Renal cortex interstitium (tissue), 11 donors: ENCODE results near the gene LTBP1. TPM values are rescaled to one million over a fixed set of nuclear protein-coding genes. Genes with fewer than 3 reads are reported as not detected.

ENCODE experiments used
- DNase-seq, 11 donors: peaks; one replicate each; pipeline ENCODE4 v3.0.0-alpha.2; 2013; ENCODE audit warnings: low read depth in 9 of 11, low spot score in 4 of 11; ENCODE audit errors: extremely low read depth in 1 of 11
- polyA plus RNA-seq, 3 donors: library from polyadenylated mRNA; unstranded; fragments of 120-200 nt; gene quantifications; one replicate each; pipeline ENCODE4 v1.2.1, GENCODE V29; 2013; ENCODE audit not compliant: insufficient read length in 3 of 3

The LTBP1 gene
- polyA plus RNA-seq, 3 donors = 64.5 to 92.8 (median 82.8) TPM

GRCh38 chr2:33190393-33190937 is 243.7 kb downstream of the LTBP1 start:
- DNase-seq = no peak

GRCh38 chr2:33195891-33196290 is 249.1 kb downstream of the LTBP1 start:
- DNase-seq = no peak

GRCh38 chr2:33196700-33197099 is 249.9 kb downstream of the LTBP1 start:
- DNase-seq = no peak

- no peak for DNase-seq
Measured at GRCh38 chr2:33197198-33197938, 250.6 kb downstream of the LTBP1 start.

GRCh38 chr2:33202641-33203522 is 256.1 kb downstream of the LTBP1 start:
- DNase-seq = no peak

DNA sequence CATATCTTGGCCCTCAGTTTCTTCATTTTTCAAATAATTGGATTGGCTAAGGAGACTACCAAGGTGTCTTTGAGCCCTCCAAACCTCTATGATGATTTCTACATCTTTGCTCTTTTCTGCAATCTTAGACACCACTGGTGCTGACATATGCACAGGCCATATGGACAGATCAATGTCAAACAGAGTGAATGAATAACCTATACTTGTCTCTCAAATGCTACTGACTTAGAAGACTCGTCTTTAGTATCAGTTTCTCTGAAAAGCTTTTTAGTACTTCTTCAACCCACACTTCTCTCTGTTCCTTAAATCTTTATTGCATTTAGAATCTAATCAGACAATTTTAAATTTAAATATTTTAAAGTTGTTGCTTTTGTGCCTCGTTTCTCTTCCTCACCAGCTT is 258.2 kb downstream of the LTBP1 start:
- no peak for DNase-seq

DNA sequence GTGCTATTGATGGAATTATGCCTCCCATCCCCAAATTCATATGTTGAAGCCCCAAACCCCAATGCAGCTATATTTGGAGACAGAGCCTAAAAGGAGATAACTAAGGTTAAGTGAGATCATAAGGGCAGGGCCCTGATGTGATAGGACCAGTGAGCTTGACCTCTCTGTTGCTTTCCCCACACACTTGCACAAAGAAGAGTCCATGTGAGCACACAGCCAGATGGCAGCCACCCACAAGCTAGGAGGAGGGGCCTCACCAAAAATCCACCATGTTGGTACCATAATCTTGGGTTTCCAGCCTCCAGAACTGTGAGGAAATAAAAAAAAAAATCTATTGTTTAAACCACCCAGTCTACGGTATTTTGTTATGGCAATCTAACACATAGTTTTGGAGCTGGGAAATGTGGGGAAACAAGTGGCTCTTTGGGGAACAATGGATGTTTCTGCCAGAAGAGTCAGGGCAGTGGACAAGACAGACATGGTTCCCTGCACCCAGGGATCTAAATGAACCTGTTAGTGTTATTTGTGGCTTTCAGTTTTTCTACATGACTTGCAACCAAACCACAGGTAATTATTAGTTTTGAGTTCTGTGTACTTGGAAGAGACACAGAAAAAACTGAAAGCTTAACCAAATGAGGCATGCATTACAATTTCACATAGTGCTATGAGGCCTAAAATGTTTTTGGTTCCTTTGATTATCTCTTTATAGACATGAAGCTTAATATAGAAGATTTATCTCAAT is 259.1 kb downstream of the LTBP1 start:
- DNase-seq = no peak

- DNase-seq = no peak
Measured at GRCh38 chr2:33207151-33207740, 260.5 kb downstream of the LTBP1 start.

GRCh38 chr2:33208400-33208799 is 261.6 kb downstream of the LTBP1 start:
- no peak for DNase-seq

- no peak for DNase-seq
Measured at GRCh38 chr2:33209976-33210375, 263.2 kb downstream of the LTBP1 start.

DNA sequence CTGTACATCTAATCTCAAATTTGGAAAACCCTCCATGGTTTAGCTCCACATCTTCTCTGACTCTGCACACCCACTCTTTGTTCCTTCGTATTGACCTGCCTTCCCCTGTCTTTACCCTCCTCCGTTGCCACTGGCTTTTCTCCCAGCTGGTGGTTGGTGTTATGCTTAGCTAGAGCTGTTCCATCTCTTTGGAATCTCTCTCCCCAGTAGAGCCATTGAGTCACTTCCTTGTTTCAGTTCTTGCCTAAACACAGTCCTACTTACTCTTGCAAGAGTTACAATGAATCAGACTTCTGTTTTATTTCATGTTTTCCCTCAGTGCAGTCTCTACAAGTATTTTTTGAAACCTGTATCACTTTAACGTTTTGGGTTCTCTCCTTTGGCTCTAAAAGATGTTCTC is 263.9 kb downstream of the LTBP1 start:
- DNase-seq = no peak

DNA sequence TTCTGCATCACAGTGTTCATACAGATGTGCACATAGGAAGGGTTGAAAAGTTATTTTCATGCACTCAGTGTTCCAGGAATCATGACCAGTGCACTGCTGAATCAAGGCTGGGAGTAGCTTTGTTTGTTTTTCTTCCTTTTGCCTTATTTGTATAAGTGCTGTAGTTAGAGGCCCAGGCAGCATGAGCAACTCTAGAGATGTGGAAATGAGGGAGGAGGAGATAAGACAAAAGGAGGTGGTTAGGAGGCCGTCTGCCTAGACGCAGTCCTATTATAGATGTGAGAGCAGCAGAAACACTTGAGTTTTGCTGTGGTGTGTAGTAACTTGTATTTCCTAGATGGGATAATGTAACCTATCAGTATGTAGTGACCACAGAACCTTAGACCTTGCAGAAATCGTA is 265.4 kb downstream of the LTBP1 start:
- DNase-seq = no peak

- DNase-seq = no peak
Measured at GRCh38 chr2:33213244-33213643, 266.5 kb downstream of the LTBP1 start.

GRCh38 chr2:33213648-33214047 is 266.9 kb downstream of the LTBP1 start:
- DNase-seq = no peak

DNA sequence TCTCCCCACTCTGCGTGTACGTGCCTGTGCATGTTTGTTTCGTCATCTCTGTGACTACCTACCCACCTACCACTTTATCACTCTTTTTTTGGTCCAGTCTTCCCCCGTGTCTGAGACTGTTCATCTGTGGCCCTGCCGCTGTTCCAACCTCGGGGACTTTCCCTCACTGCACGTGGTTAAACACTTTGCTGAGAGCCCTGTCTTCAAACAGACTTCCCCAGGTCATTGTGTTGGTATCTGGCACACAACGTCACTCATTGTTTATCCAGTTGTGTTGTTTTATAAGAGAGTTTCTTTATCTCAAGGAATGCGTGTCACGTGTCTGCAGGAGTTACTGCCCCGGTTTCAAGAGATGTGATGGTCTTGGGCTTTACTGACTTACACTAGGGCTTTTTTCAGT is 267.7 kb downstream of the LTBP1 start:
- no peak for DNase-seq

DNA sequence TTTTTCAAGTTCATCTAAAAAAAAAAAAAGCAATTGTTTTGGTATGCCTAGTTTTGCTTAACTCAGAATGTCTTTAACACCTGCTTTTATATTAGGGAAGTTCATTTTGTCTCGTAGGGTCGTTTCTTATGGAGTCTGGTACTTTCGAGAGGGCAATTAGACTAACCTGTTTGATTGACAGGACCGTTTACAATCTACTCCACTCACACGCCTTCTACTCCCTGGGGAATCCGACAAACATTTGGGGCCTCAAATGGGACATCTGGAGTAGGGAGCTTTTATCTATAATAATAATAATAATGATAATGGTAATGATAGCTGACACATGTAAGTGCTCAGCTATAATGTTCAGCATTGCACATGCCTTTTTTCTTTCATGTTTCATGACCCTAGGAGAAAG is 268.1 kb downstream of the LTBP1 start:
- DNase-seq = no peak

DNA sequence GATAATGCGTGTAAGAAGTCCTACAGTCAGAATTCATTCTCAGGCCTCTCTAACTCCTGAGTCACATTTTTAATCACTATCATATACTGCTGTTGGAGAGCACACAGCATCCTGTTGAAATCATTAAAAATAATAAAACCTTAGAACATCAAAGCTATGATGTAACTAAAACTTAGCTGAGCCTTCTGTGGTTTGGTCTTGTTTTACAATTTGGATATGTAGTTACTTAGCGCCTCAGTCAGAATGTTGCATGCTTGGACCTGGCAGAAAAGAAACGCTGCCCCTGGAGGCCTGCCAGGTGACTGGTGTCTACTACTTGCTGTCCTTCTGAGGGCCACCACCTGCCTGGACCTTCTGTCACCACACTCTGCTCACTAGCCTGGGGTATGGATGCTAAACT is 268.5 kb downstream of the LTBP1 start:
- DNase-seq = no peak

GRCh38 chr2:33215983-33216382 is 269.2 kb downstream of the LTBP1 start:
- DNase-seq = no peak

- no peak for DNase-seq
Measured at GRCh38 chr2:33216508-33217182, 269.9 kb downstream of the LTBP1 start.
